Activated CD8-positive, alpha-beta T cell treated with anti-CD3 and anti-CD28 coated beads, Interleukin-2, amount 10 ng/mL, durations not matched to agents 7 days and 5 days (primary cell): ENCODE results near the gene PPP6R1. TPM values are rescaled to one million over a fixed set of nuclear protein-coding genes. Genes with fewer than 3 reads are reported as not detected.

ENCODE experiments used
- ATAC-seq: fragments of 150-1000 bp; cut with Tn5 transposase; one replicate; pipeline ENCODE4 v1.10.0; 2021; ENCODE audit warnings: moderate library complexity
- CTCF ChIA-PET: fragments of 350-600 bp; sonication (Branson Sonifier 250); formaldehyde crosslinking; loops from one replicate; lab custom pipeline; 2021; ENCODE audit warnings: antibody characterized with exemption; lab: Charles Lee
- POLR2A ChIA-PET: fragments of 350-600 bp; sonication (Branson Sonifier 250); formaldehyde crosslinking; loops from one replicate; lab custom pipeline; 2021; ENCODE audit warnings: antibody characterized with exemption; lab: Charles Lee
- DNase-seq: peaks from one replicate; pipeline ENCODE4 v3.0.0-alpha.2; 2020
- H3K27ac Mint-ChIP-seq: one replicate; pipeline ENCODE4 v1.8.0; 2021; ENCODE audit warnings: mild to moderate bottlenecking, mixed read lengths
- H3K27me3 Mint-ChIP-seq: one replicate; pipeline ENCODE4 v1.8.0; 2021; ENCODE audit warnings: low read depth, mixed read lengths
- H3K36me3 Mint-ChIP-seq: one replicate; pipeline ENCODE4 v1.8.0; 2021; ENCODE audit warnings: low read depth, mixed read lengths
- H3K4me1 Mint-ChIP-seq: one replicate; pipeline ENCODE4 v1.8.0; 2021; ENCODE audit warnings: low read depth, mixed read lengths
- H3K4me3 Mint-ChIP-seq: one replicate; pipeline ENCODE4 v1.8.0; 2021; ENCODE audit warnings: mild to moderate bottlenecking, mixed read lengths
- H3K9me3 Mint-ChIP-seq: one replicate; pipeline ENCODE4 v1.8.0; 2022; ENCODE audit warnings: mixed read lengths; ENCODE audit not compliant: insufficient read depth
- total RNA-seq, 2 experiments: library from RNA; stranded (reverse); gene quantifications; one replicate each; pipeline ENCODE4 v1.2.3, GENCODE V29; 2021

PPP6R1 gene
- total RNA-seq, 2 experiments from 2014 or later, result 256 to 265 TPM

GRCh38 chr19:55266404-55266803 is 7.6 kb upstream of the PPP6R1 start:
- Mint-ChIP-seq H3K4me3 (no peak overlapping the region), H3K9me3 (no peaks in the 10 kb centered on the region), H3K4me1 (peaks cover 2% of the 10 kb centered on the region), H3K27me3 (no peaks in the 10 kb centered on the region), H3K36me3 (peaks cover 10% of the 10 kb centered on the region), H3K27ac (peak overlapping the region; percentile 0)
- DNase-seq, result no peak
- CTCF ChIA-PET, result no interaction called here
- ATAC-seq, result no peak
- POLR2A ChIA-PET, result no interaction called here

- Mint-ChIP-seq H3K27me3 (no peaks in the 10 kb centered on the region), H3K4me3 (no peak overlapping the region), H3K27ac (no peak overlapping the region), H3K4me1 (peaks cover 2% of the 10 kb centered on the region), H3K36me3 (peaks cover 10% of the 10 kb centered on the region), H3K9me3 (no peaks in the 10 kb centered on the region)
- CTCF ChIA-PET, result no interaction called here
- POLR2A ChIA-PET, result no interaction called here
- no peak for DNase-seq
- ATAC-seq, result no peak
These were observed 7.0 kb upstream of the PPP6R1 start for GRCh38 chr19:55265723-55266386.

- H3K27me3 Mint-ChIP-seq, result no peaks in the 10 kb centered on the region
- ATAC-seq (no peak), DNase-seq (no peak)
- no peak overlapping the region for H3K4me3 Mint-ChIP-seq
- peaks cover 7% of the 10 kb centered on the region for H3K4me1 Mint-ChIP-seq
- no peak overlapping the region for H3K27ac Mint-ChIP-seq
- H3K9me3 Mint-ChIP-seq, result no peaks in the 10 kb centered on the region
- POLR2A ChIA-PET, result no interaction called here
- CTCF ChIA-PET, result no interaction called here
- peaks cover 10% of the 10 kb centered on the region for H3K36me3 Mint-ChIP-seq
These were observed 6.4 kb upstream of the PPP6R1 start for GRCh38 chr19:55265173-55265572.

GRCh38 chr19:55264531-55264930 is 5.7 kb upstream of the PPP6R1 start:
- Mint-ChIP-seq H3K27me3 (no peaks in the 10 kb centered on the region), H3K4me3 (no peak overlapping the region), H3K4me1 (peaks cover 9% of the 10 kb centered on the region), H3K9me3 (no peaks in the 10 kb centered on the region), H3K36me3 (peaks cover 10% of the 10 kb centered on the region), H3K27ac (no peak overlapping the region)
- DNase-seq (no peak), ATAC-seq (no peak)
- POLR2A ChIA-PET, result no interaction called here
- CTCF ChIA-PET, result no interaction called here

- Mint-ChIP-seq H3K9me3 (no peaks in the 10 kb centered on the region), H3K36me3 (peaks cover 15% of the 10 kb centered on the region)
- POLR2A ChIA-PET, result interaction anchor here (0.8 to 1.0 kb wide), 2 partner anchors 18 to 145 kb away, joined by 3 read pairs; partner anchors contain the start of gene HSPBP1
These were observed 3.5 kb upstream of the PPP6R1 start for GRCh38 chr19:55262359-55262758.

GRCh38 chr19:55261671-55262126 is 2.9 kb upstream of the PPP6R1 start:
- no peaks in the 10 kb centered on the region for H3K9me3 Mint-ChIP-seq
- peaks cover 21% of the 10 kb centered on the region for H3K36me3 Mint-ChIP-seq
- no peaks in the 10 kb centered on the region for H3K27me3 Mint-ChIP-seq
- H3K4me3 Mint-ChIP-seq, result no peak overlapping the region
- peaks cover 15% of the 10 kb centered on the region for H3K4me1 Mint-ChIP-seq
- no peak for ATAC-seq
- no peak for DNase-seq
- POLR2A ChIA-PET, result interaction anchor here (0.9 to 2.9 kb wide), 3 partner anchors 17 to 146 kb away, joined by 3 to 35 read pairs (median 3); partner anchors contain the start of genes HSPBP1 and UBE2S
- CTCF ChIA-PET, result interaction anchor here (0.9 to 1.2 kb wide), 2 partner anchors 30 to 40 kb away, joined by 4 to 5 read pairs; no protein-coding TSS in a partner anchor
- H3K27ac Mint-ChIP-seq, result no peak overlapping the region

More at GRCh38 chr19:55262359-55262758, 3.5 kb upstream of the PPP6R1 start:
- CTCF ChIA-PET, result interaction anchor here (0.9 to 1.3 kb wide), 2 partner anchors 8 to 30 kb away, joined by 4 read pairs; no protein-coding TSS in a partner anchor
- Mint-ChIP-seq H3K27me3 (no peaks in the 10 kb centered on the region), H3K27ac (no peak overlapping the region), H3K4me3 (no peak overlapping the region), H3K4me1 (peaks cover 13% of the 10 kb centered on the region)
- ATAC-seq (no peak), DNase-seq (no peak)

GRCh38 chr19:55259540-55260210 is 858 bp upstream of the PPP6R1 start:
- H3K27ac Mint-ChIP-seq, result peak overlapping the region; percentile 98
- CTCF ChIA-PET, result interaction anchor here (0.6 to 1.5 kb wide), 7 partner anchors 17 to 244 kb away, joined by 3 to 5 read pairs (median 4); partner anchors contain the start of genes HSPBP1 and KMT5C
- peaks cover 35% of the 10 kb centered on the region for H3K36me3 Mint-ChIP-seq
- H3K9me3 Mint-ChIP-seq, result no peaks in the 10 kb centered on the region
- no peak for ATAC-seq
- H3K27me3 Mint-ChIP-seq, result no peaks in the 10 kb centered on the region
- peaks cover 26% of the 10 kb centered on the region for H3K4me1 Mint-ChIP-seq
- DNase-seq, result no peak
- H3K4me3 Mint-ChIP-seq, result peak overlapping the region; percentile 81
- POLR2A ChIA-PET, result interaction anchor here (0.7 to 3.1 kb wide), 27 partner anchors 8 to 365 kb away, joined by 3 to 35 read pairs (median 4); partner anchors contain the start of genes BRSK1, HSPBP1, KMT5C and PPP1R12C

- Mint-ChIP-seq H3K36me3 (peaks cover 47% of the 10 kb centered on the region), H3K27me3 (no peaks in the 10 kb centered on the region), H3K27ac (no peak overlapping the region), H3K9me3 (no peaks in the 10 kb centered on the region), H3K4me3 (peak overlapping the region; percentile 81), H3K4me1 (peaks cover 31% of the 10 kb centered on the region)
- ChIA-PET CTCF (interaction anchor here (0.8 to 1.3 kb wide), 4 partner anchors 18 to 396 kb away, joined by 3 to 4 read pairs (median 3); partner anchors contain the start of gene KMT5C), POLR2A (interaction anchor here (1.3 to 3.4 kb wide), 7 partner anchors 12 to 149 kb away, joined by 5 to 19 read pairs (median 7); partner anchors contain the start of genes BRSK1, KMT5C, TMEM238 and UBE2S)
- ATAC-seq, result peak; percentile 31
- DNase-seq, result peak; percentile 52
These were observed 365 bp downstream of the PPP6R1 start for GRCh38 chr19:55258476-55258827.

GRCh38 chr19:55257461-55258420 is 1.1 kb downstream of the PPP6R1 start:
- Mint-ChIP-seq H3K36me3 (peaks cover 52% of the 10 kb centered on the region), H3K9me3 (no peaks in the 10 kb centered on the region)

GRCh38 chr19:55256562-55257460 is 2.0 kb downstream of the PPP6R1 start:
- ChIA-PET POLR2A (interaction anchor here (0.7 to 3.7 kb wide), 6 partner anchors 24 to 151 kb away, joined by 3 to 19 read pairs (median 7); partner anchors contain the start of genes HSPBP1, TMEM238 and UBE2S), CTCF (interaction anchor here (0.6 to 3.8 kb wide), 8 partner anchors 13 to 247 kb away, joined by 3 to 17 read pairs (median 3); partner anchors contain the start of genes HSPBP1 and TMEM238)
- no peaks in the 10 kb centered on the region for H3K9me3 Mint-ChIP-seq
- peak overlapping the region; percentile 100 for H3K27ac Mint-ChIP-seq
- H3K27me3 Mint-ChIP-seq, result no peaks in the 10 kb centered on the region
- ATAC-seq, result no peak
- no peak for DNase-seq
- H3K4me1 Mint-ChIP-seq, result peaks cover 48% of the 10 kb centered on the region
- H3K4me3 Mint-ChIP-seq, result peak overlapping the region; percentile 91
- H3K36me3 Mint-ChIP-seq, result peaks cover 55% of the 10 kb centered on the region

More at GRCh38 chr19:55257461-55258420, 1.1 kb downstream of the PPP6R1 start:
- ATAC-seq (no peak), DNase-seq (peak; percentile 41)
- Mint-ChIP-seq H3K27ac (peak overlapping the region; percentile 100), H3K4me3 (peak overlapping the region; percentile 91), H3K27me3 (no peaks in the 10 kb centered on the region), H3K4me1 (peaks cover 38% of the 10 kb centered on the region)
- POLR2A ChIA-PET, result interaction anchor here (0.6 to 3.7 kb wide), 5 partner anchors 21 to 150 kb away, joined by 3 to 19 read pairs (median 16); partner anchors contain the start of genes HSPBP1, KMT5C, TMEM238 and UBE2S
- CTCF ChIA-PET, result interaction anchor here (0.8 to 2.7 kb wide), 6 partner anchors 22 to 397 kb away, joined by 3 to 11 read pairs (median 3); partner anchors contain the start of genes HSPBP1 and TMEM238
